Urinary bladder (tissue), 4 donors: ENCODE measurements around the gene LTA. TPM values are rescaled to one million over a fixed set of nuclear protein-coding genes. Genes with fewer than 3 reads are reported as not detected.

Experiments used
- DNase-seq: peaks from one replicate; pipeline ENCODE4 v3.0.0-alpha.2; 2015; ENCODE audit errors: extremely low spot score
- H3K27ac ChIP-seq: one replicate; pipeline ENCODE4 v1.5.1; 2013; ENCODE audit warnings: low read depth, mild to moderate bottlenecking, moderate library complexity
- H3K36me3 ChIP-seq: one replicate; pipeline ENCODE4 v1.6.1; 2013; ENCODE audit warnings: mild to moderate bottlenecking, moderate library complexity; ENCODE audit not compliant: insufficient read depth
- H3K4me1 ChIP-seq: one replicate; pipeline ENCODE4 v1.6.1; 2013; ENCODE audit warnings: mild to moderate bottlenecking, moderate library complexity; ENCODE audit not compliant: insufficient read depth
- H3K4me3 ChIP-seq: one replicate; pipeline ENCODE4 v1.5.1; 2013; ENCODE audit warnings: low read depth, low read length
- WGBS: extraction: QIAGEN DNeasy Blood & Tissue Kit; methylation state at CpG from one replicate; pipeline ENCODE4 v1.1.7; 2013; 5-methylcytosine and 5-hydroxymethylcytosine counted together
- polyA plus RNA-seq: library from polyadenylated mRNA; stranded (reverse); fragments of 200-250 nt; gene quantifications from one replicate; pipeline ENCODE4 v1.2.3, GENCODE V29; 2013
- total RNA-seq: library from RNA; depleted of rRNA; stranded (reverse); fragments of >200 nt; gene quantifications from one replicate; pipeline ENCODE4 v1.2.3, GENCODE V29; 2014
- donor health status: healthy with polysubstance abuse.
- donor health status: healthy.

LTA gene
- total RNA-seq (not detected), polyA plus RNA-seq (0.06 TPM)

GRCh38 chr6:31572041-31572911 is at the start of gene LTA:
LTA (plus strand) TSS chr6:31572289; CDS start chr6:31572743, 454 bp downstream.
- Histone ChIP-seq H3K27ac (no peak within 1 kb of the TSS), H3K4me3 (no peak within 1 kb of the TSS), H3K36me3 (no peaks in the 10 kb centered on the region), H3K4me1 (no peaks in the 10 kb centered on the region)
- no peak for DNase-seq
- WGBS = 82% methylated on average over 27 of the region's 27 CpGs

- H3K4me3 ChIP-seq = no peak overlapping the region
- no peak overlapping the region for H3K27ac ChIP-seq
- DNase-seq = no peak
- WGBS = 67% methylated on average over 8 of the region's 8 CpGs
- no peaks in the 10 kb centered on the region for H3K4me1 ChIP-seq
- H3K36me3 ChIP-seq = no peaks in the 10 kb centered on the region
Measured at GRCh38 chr6:31525553-31525931, 46.5 kb upstream of the LTA start.

- DNase-seq = no peak
- Histone ChIP-seq H3K27ac (no peak overlapping the region), H3K4me1 (no peaks in the 10 kb centered on the region), H3K4me3 (no peak overlapping the region), H3K36me3 (no peaks in the 10 kb centered on the region)
- WGBS = 68% methylated on average over 4 of the region's 4 CpGs
Measured at GRCh38 chr6:31525932-31526591, 46.0 kb upstream of the LTA start.

GRCh38 chr6:31528307-31528777 is 43.7 kb upstream of the LTA start:
- H3K4me3 ChIP-seq = no peak overlapping the region
- 74% methylated on average over 4 of the region's 4 CpGs for WGBS
- no peak for DNase-seq

GRCh38 chr6:31528821-31529328 is 43.2 kb upstream of the LTA start, which contains the start of gene MCCD1:
MCCD1 (plus strand) TSS chr6:31528962; CDS start chr6:31529015, 53 bp downstream.
- H3K27ac ChIP-seq = no peak within 1 kb of the TSS
- H3K4me1 ChIP-seq = no peaks in the 10 kb centered on the region
- no peak for DNase-seq
- H3K4me3 ChIP-seq = no peak within 1 kb of the TSS
- peaks cover 1% of the 10 kb centered on the region for H3K36me3 ChIP-seq
- WGBS = 63% methylated on average over 7 of the region's 7 CpGs

More at GRCh38 chr6:31528307-31528777, 43.7 kb upstream of the LTA start:
- Histone ChIP-seq H3K36me3 (no peaks in the 10 kb centered on the region), H3K27ac (no peak overlapping the region), H3K4me1 (no peaks in the 10 kb centered on the region)

GRCh38 chr6:31529329-31530150 is 42.5 kb upstream of the LTA start:
- peaks cover 4% of the 10 kb centered on the region for H3K36me3 ChIP-seq
- H3K4me3 ChIP-seq = no peak overlapping the region
- WGBS = 46% methylated on average over 12 of the region's 12 CpGs
- H3K27ac ChIP-seq = no peak overlapping the region
- no peak for DNase-seq
- no peaks in the 10 kb centered on the region for H3K4me1 ChIP-seq

GRCh38 chr6:31530659-31531058 is 41.4 kb upstream of the LTA start:
- 63% methylated on average over 6 of the region's 6 CpGs for WGBS
- H3K4me1 ChIP-seq = no peaks in the 10 kb centered on the region
- H3K4me3 ChIP-seq = no peak overlapping the region
- H3K27ac ChIP-seq = no peak overlapping the region
- peaks cover 7% of the 10 kb centered on the region for H3K36me3 ChIP-seq
- DNase-seq = no peak

- H3K4me3 ChIP-seq = no peak overlapping the region
- H3K36me3 ChIP-seq = peaks cover 11% of the 10 kb centered on the region
- DNase-seq = no peak
- H3K4me1 ChIP-seq = no peaks in the 10 kb centered on the region
- no peak overlapping the region for H3K27ac ChIP-seq
- 86% methylated on average over 7 of the region's 7 CpGs for WGBS
Measured at GRCh38 chr6:31531162-31531561, 40.9 kb upstream of the LTA start.

GRCh38 chr6:31531771-31532643 is 40.1 kb upstream of the LTA start:
- H3K4me3 ChIP-seq = no peak overlapping the region
- no peak for DNase-seq
- no peak overlapping the region for H3K27ac ChIP-seq
- no peaks in the 10 kb centered on the region for H3K4me1 ChIP-seq
- peaks cover 11% of the 10 kb centered on the region for H3K36me3 ChIP-seq
- WGBS = 71% methylated on average over 9 of the region's 9 CpGs

- 65% methylated on average over 9 of the region's 9 CpGs for WGBS
- Histone ChIP-seq H3K4me3 (no peak overlapping the region), H3K36me3 (peaks cover 11% of the 10 kb centered on the region), H3K27ac (no peak overlapping the region), H3K4me1 (no peaks in the 10 kb centered on the region)
- DNase-seq = no peak
Measured at GRCh38 chr6:31532644-31533454, 39.2 kb upstream of the LTA start.

- Histone ChIP-seq H3K27ac (no peak overlapping the region), H3K36me3 (peaks cover 11% of the 10 kb centered on the region), H3K4me1 (no peaks in the 10 kb centered on the region), H3K4me3 (no peak overlapping the region)
- 84% methylated on average over 1 of the region's 1 CpG for WGBS
- no peak for DNase-seq
Measured at GRCh38 chr6:31533455-31533841, 38.6 kb upstream of the LTA start.

GRCh38 chr6:31534011-31534410 is 38.1 kb upstream of the LTA start:
- 90% methylated on average over 6 of the region's 6 CpGs for WGBS
- no peak overlapping the region for H3K4me3 ChIP-seq
- H3K27ac ChIP-seq = no peak overlapping the region
- no peaks in the 10 kb centered on the region for H3K4me1 ChIP-seq
- H3K36me3 ChIP-seq = peaks cover 11% of the 10 kb centered on the region
- no peak for DNase-seq
